ENCODE measurements around the gene EPRS1.
"Not testable (repeated sequence)": the region's sequence is repeated elsewhere in the genome, so short reads cannot be mapped to it uniquely, and the experiment has no call there.

The EPRS1 gene

DNA sequence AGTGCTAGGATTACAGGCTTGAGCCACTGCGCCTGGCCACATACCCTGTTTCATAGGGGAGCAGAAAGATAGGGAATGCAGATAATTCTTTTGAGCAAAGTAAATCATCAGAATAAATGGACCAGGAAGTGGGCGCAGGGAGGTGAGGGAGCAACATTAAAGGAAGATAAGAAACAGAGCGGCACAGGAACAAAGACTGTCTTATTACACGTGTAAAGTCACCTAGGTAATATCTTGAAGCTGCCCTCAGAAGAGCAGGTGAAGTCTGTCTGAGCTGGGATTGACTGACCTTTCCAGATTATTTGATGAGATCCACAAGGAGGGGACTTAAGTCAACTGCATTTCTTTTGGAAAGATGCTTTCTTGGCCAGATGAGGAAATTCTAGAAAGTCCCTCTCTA is 7.7 kb downstream of the EPRS1 start:
- no peak for DNase-seq (ENCODE audit: low read depth, low spot score)

DNA sequence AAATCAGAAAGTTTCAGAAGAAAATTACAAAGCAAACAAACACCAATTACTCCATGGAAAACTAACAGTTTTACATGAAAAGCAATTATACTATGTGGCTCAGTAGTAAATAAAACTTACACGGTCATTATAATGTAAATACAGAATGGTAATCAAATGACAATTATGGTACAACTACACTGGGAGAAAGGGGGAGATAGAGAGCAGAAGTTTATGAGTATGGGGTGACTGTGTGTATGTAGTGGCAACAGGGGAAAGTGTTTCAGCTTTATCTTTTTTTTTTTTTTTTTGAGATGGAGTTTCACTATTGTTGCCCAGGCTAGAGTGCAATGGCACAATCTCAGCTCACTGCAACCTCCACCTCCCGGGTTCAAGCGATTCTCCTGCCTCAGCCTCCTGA is 8.5 kb downstream of the EPRS1 start:
- DNase-seq (ENCODE audit: low read depth, low spot score) = not testable (repeated sequence)

DNA sequence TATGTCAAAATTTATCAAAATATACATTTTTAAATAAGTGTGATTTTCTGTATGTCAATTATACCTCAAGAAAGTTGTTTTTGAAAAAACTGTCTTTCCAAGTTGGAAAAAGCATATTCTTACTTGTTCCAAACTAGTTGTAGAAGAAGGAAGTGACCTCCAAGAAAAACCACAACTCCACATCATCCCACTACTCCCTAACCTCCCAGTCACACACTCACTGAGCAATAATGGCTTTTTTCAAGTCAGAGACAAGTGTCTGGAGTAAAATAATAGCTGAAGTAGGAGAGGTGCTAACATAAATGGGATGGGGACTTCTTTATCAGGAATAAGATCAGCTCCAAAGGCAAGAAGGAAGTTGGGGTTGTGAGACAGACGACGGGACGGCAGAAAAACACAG is 13.4 kb downstream of the EPRS1 start:
- DNase-seq (ENCODE audit: low read depth, low spot score) = no peak

DNA sequence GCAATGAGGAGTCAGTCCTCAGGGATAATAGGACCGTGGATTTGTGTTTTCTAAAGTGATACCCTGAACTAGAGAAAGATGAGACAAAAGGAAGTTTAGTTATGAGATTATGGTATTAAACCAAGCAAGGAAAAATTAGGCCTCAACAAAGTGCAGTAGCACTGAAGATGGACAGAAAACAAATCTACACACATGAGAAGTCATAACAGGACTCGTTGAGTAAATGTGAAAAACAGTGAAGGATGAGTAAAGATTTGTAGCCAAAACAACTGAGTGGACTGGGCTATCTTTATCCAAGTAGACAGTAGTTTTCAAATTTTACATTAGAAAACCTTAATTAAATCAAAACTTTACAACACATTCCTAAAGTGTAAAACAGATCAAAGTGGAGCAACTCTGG is 15.0 kb downstream of the EPRS1 start:
- DNase-seq (ENCODE audit: low read depth, low spot score) = no peak

DNA sequence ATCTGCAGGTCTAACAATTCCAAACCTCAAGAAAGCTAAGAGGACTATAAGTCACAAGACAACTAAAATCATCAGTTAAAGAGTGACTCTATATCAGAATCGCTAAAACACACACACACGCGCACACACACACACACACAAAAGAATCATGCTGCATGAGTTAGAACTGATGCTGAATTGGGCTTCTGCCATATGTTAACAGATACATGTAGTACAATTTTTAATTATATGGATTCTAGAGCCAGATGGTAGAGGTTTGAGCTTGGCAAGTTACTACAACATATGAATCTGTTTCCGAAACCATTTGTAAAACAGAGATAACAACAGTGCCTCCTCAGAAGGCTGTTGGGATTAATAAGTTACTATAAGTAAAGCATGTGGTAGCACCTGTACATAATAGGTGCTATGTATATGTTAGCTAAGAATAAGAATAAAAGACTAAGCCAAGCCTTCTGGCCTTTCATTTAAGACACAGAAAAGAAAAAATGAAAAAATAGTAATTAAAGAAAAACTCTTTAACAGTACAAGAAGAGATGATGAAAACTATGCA is 17.9 kb downstream of the EPRS1 start:
- DNase-seq (ENCODE audit: low read depth, low spot score) = no peak

GRCh38 chr1:220019071-220019470 is 27.2 kb downstream of the EPRS1 start:
- DNase-seq (ENCODE audit: low read depth, low spot score) = no peak

GRCh38 chr1:220013497-220013896 is 32.8 kb downstream of the EPRS1 start:
- no peak for DNase-seq (ENCODE audit: low read depth, low spot score)

- DNase-seq (ENCODE audit: low read depth, low spot score) = no peak
Measured at GRCh38 chr1:220012259-220012658, 34.0 kb downstream of the EPRS1 start.

DNA sequence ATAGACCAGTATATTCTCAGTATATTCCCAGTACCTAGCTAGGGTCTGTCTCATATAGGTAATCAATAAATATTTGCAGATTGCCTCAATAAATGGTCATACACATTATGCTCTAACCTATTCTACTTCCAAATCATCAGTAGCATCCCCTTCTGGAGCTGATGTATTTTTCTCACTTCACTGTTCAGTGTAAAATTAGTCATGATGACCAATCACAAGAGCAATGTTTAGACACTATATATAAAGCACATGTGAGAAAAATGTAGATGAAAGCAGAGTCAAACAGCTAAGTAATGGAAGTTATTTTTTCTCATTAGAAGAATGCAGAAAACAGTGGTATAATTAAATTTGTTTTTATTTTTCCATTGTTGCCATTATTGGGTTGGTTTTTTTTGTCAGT is 34.7 kb downstream of the EPRS1 start:
- DNase-seq (ENCODE audit: low read depth, low spot score) = no peak

DNA sequence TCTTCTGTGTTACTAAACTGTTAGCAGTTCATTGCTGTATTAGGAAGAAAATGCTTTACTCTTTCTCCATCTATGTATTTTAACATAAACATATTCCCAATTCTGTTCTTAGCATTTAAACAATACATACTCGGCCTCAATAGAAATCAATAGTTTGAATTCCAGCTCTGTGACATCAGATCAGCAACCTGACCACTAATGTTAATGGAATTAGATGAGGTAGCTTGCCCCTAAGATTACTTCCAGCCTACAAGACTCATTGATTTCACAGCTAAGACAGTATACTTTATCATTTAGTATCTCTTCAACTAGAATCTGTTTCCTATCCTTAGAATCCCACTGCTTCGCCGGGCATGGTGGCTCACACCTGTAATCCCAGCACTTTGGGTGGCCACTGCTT is 38.9 kb downstream of the EPRS1 start:
- no peak for DNase-seq (ENCODE audit: low read depth, low spot score)

DNA sequence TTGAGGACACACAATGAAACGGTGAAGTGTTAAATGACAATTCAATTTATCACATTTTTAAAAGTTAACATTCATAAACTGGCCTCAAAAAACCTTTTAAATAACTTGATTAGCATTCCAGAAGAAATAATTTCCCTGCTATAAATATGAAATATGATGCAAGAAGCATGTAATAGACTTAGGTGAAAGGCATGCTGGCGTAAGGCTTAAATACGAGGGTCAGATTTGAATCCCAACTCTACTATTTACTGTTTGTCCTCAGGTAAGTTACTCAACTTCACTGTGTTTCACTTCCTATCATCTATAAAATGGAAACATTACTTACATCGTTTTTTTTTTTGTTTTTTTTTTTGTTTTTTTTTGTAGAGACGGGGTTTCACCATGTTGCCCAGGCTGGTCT is 40.8 kb downstream of the EPRS1 start:
- no peak for DNase-seq (ENCODE audit: low read depth, low spot score)

- no peak for DNase-seq (ENCODE audit: low read depth, low spot score)
Measured at GRCh38 chr1:220003610-220004299, 42.5 kb downstream of the EPRS1 start.

DNA sequence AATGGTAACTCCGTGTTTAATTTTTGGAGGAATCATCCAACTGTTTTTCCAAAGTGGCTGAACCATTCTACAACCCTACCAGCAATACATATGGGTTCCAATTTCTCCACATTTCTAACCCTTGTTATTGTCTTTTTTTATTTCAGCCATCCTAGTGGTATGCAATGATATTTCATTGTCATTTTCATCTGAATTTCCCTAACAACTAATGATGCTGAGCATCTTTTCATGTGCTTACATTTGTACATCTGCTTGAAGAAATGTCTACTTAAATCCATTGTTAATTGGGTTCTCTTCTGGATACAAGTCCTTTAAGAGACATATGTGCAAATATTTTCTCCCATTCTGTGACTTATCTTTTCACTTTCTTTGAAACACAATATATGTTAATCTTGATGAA is 43.3 kb downstream of the EPRS1 start:
- no peak for DNase-seq (ENCODE audit: low read depth, low spot score)

- DNase-seq (ENCODE audit: low read depth, low spot score) = no peak
Measured at GRCh38 chr1:220001095-220001501, 45.2 kb downstream of the EPRS1 start.

GRCh38 chr1:219999821-220000220 is 46.5 kb downstream of the EPRS1 start:
- no peak for DNase-seq (ENCODE audit: low read depth, low spot score)

Measured in smooth muscle cell of the brain vasculature (primary cell).